Astrocyte of the spinal cord (primary cell): ENCODE results near the gene CYP2U1.

Experiments
- DNase-seq: peaks from one replicate; pipeline ENCODE4 v3.0.0; 2011; ENCODE audit warnings: low read depth, low spot score
- H3K4me3 ChIP-seq: 2 replicates; pipeline ENCODE4 v1.5.1; 2011; ENCODE audit warnings: low read depth, mild to moderate bottlenecking, low read length, moderate library complexity
- CTCF ChIP-seq: IDR thresholded peaks from 2 replicates; pipeline ENCODE4 v1.5.1; 2012; ENCODE audit warnings: low read depth, mild to moderate bottlenecking, low read length, inconsistent platforms
- in situ Hi-C: cut with HindIII; loops from 2 replicates; pipeline ENCODE4 v1.10.0; 2017; ENCODE audit warnings: low sequenced_read_pairs

Gene CYP2U1

DNA sequence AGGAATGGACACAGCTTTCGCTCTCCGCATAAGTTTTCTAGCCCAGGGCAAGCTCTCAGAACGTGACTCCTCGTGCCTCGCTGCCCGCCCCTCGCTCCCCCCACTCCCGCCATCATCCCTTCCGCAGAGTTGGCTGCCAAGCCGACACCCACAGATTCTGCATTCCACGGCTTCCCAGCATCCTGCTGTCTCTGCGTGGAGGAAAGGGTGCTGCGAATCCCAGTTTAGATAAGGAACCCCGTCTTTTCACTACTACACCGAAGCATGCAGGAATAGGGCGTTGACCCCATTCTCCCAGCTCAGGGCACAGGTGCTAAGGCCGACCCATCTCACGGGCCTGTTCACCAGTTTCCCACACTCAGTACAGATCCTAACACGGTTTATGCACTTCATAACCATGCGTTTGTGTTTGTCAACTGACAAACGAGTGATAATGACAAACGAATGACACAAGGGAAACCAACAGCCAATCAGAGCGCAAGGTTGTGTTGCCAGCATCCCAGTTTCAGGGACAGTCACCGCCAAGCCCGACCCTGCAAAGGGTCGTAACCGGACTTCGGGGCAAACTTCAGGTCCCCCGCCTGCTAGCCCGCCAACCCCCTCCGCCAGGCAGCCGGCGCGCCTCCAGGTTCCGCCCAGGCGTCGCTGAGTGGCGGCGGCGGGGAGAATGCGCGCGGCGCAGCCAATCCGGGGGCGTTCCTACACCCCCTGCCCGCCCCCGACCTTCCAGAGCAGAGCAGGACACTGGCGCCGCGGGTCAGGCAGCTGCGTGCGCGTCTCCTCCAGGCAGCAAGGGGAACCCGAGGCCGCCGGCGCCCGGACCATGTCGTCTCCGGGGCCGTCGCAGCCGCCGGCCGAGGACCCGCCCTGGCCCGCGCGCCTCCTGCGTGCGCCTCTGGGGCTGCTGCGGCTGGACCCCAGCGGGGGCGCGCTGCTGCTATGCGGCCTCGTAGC lies at the start of gene CYP2U1:
CYP2U1 (plus strand) TSS at position 729 of the 954 bp plus-strand sequence; CDS start at position 824, 95 bp downstream.
- in situ Hi-C loops = no loop called here
- peak; percentile 76 for DNase-seq

GRCh38 chr4:107885865-107886264 lies 45.5 kb upstream of the CYP2U1 start:
- DNase-seq = no peak
- in situ Hi-C loops = no loop called here
- H3K4me3 ChIP-seq = no peak overlapping the region
- no peak for TF ChIP-seq CTCF

More for the DNA sequence above, at the start of gene CYP2U1:
- TF ChIP-seq CTCF = no peak
- H3K4me3 ChIP-seq = peak within 1 kb of the TSS; percentile 57

DNA sequence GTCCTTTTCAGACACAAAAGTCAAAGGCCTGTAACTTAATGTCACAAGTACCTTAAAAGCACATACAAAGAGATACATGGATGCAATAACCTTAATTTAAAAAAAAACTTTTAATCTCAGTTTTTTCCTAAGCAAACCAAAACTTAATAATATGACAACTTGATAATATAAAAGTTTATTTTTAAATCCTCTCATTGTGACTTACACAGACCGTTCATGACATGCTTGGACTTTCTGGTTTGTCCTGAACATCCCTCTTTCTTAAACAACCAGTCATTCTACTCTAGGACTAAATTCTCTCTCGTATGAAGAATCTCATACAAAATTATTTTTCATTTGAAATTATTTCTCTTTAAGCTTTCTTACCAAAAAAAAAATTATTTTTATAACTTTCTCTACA lies 43.1 kb upstream of the CYP2U1 start:
- no peak for DNase-seq
- no peak for TF ChIP-seq CTCF
- in situ Hi-C loops = no loop called here
- no peak overlapping the region for H3K4me3 ChIP-seq

DNA sequence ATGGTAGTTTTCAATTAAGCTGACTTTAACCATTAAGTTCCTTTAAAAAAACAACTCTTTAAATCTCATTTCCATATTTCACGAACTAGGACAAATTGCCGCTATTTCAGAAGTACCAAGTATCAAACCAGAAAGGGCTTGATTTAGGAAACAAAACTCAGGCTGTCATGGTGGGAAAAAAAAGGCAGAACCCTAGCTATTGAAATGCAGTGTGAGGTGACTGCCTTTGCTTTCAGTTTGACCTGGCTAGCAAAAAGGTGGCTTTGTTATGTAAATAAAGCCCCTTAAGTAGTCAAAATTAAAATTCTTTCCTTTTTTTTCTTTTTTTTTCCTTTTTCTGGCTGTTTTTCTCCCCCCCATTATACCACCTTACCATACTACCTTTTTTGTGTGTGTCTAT lies 40.6 kb upstream of the CYP2U1 start:
- DNase-seq = no peak
- TF ChIP-seq CTCF = no peak
- in situ Hi-C loops = no loop called here
- no peak overlapping the region for H3K4me3 ChIP-seq

DNA sequence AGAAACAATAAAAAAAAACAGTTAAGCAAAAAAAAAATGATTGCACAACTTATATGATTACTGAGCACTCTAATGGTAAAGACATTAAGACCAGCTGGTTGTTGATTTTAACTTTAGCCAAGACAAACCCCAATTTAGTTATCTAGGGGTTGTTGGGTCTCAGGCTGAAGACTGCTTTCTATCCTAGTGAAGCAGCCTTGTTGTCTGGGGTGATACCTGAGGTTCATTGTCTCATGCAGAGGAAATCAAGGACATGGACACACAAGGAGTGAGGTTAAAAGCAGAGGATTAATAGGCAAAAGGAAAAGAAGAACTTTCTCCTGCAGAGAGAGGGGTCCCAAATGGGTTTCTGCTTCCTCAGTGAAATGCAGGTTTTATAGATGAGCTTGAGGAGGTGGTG lies 40.0 kb upstream of the CYP2U1 start:
- no peak overlapping the region for H3K4me3 ChIP-seq
- DNase-seq = no peak
- no peak for TF ChIP-seq CTCF
- in situ Hi-C loops = no loop called here

GRCh38 chr4:107893171-107894137 lies 37.9 kb upstream of the CYP2U1 start:
- TF ChIP-seq CTCF = no peak
- no peak overlapping the region for H3K4me3 ChIP-seq
- in situ Hi-C loops = no loop called here
- DNase-seq = no peak
